ENCODE results near the gene SERINC2. TPM values are rescaled to one million over a fixed set of nuclear protein-coding genes. Genes with fewer than 3 reads are reported as not detected.
"Not testable (repeated sequence)": the region's sequence is repeated elsewhere in the genome, so short reads cannot be mapped to it uniquely, and the experiment has no call there.

Gene SERINC2
- total RNA-seq, 1 experiment from 2014 or later: 26.0 TPM

DNA sequence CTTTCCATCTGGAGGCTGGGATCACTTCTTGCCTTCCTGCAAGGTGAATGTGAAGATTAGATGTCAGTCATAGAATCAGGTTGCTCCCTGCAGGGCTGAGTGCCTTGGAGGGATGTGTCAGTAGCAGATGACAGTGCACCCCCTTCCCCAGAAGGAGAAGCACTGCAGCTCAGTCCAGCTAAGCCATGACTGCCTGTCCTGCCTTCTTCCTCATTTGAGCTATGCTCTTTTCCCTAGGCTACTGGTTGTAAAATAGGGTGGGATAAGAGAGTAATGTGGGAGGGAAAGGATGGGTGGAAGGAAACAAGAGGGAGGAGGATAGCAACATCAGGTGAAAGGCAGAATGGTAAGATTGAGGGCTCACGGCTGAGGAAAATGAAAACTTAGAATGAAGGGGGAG, 29.0 kb upstream of the SERINC2 start:
- ChIA-PET POLR2A (interaction anchor here (0.5 to 1.2 kb wide), 2 partner anchors 11 to 455 kb away, joined by 3 to 4 read pairs; no protein-coding TSS in a partner anchor), CTCF (interaction anchor here (0.7 to 2.5 kb wide), 6 partner anchors 10 to 218 kb away, joined by 3 to 27 read pairs (median 4); no protein-coding TSS in a partner anchor)
- Mint-ChIP-seq H3K9me3 (no peaks in the 10 kb centered on the region), H3K4me1 (peaks cover 10% of the 10 kb centered on the region), H3K4me3 (no peak overlapping the region), H3K36me3 (no peaks in the 10 kb centered on the region), H3K27me3 (ENCODE audit: low read depth) (peaks cover 3% of the 10 kb centered on the region), H3K27ac (no peak overlapping the region)
- TF ChIP-seq, protein P1, sequence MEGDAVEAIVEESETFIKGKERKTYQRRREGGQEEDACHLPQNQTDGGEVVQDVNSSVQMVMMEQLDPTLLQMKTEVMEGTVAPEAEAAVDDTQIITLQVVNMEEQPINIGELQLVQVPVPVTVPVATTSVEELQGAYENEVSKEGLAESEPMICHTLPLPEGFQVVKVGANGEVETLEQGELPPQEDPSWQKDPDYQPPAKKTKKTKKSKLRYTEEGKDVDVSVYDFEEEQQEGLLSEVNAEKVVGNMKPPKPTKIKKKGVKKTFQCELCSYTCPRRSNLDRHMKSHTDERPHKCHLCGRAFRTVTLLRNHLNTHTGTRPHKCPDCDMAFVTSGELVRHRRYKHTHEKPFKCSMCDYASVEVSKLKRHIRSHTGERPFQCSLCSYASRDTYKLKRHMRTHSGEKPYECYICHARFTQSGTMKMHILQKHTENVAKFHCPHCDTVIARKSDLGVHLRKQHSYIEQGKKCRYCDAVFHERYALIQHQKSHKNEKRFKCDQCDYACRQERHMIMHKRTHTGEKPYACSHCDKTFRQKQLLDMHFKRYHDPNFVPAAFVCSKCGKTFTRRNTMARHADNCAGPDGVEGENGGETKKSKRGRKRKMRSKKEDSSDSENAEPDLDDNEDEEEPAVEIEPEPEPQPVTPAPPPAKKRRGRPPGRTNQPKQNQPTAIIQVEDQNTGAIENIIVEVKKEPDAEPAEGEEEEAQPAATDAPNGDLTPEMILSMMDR (IDR thresholded peaks at IDR 0.05): no peak
- TF ChIP-seq, protein P2, sequence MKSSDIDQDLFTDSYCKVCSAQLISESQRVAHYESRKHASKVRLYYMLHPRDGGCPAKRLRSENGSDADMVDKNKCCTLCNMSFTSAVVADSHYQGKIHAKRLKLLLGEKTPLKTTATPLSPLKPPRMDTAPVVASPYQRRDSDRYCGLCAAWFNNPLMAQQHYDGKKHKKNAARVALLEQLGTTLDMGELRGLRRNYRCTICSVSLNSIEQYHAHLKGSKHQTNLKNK (CRISPR knock-in tag; IDR thresholded peaks at IDR 0.05): no peak
- TF ChIP-seq RORB (CRISPR knock-in tag; IDR thresholded peaks at IDR 0.05) (no peak), ZNF138 (CRISPR knock-in tag; conservative IDR thresholded peaks at IDR 0.05) (no peak), TCF7 (CRISPR knock-in tag; IDR thresholded peaks at IDR 0.05; ENCODE audit: low read depth) (no peak)
- TF ChIP-seq, protein P3, sequence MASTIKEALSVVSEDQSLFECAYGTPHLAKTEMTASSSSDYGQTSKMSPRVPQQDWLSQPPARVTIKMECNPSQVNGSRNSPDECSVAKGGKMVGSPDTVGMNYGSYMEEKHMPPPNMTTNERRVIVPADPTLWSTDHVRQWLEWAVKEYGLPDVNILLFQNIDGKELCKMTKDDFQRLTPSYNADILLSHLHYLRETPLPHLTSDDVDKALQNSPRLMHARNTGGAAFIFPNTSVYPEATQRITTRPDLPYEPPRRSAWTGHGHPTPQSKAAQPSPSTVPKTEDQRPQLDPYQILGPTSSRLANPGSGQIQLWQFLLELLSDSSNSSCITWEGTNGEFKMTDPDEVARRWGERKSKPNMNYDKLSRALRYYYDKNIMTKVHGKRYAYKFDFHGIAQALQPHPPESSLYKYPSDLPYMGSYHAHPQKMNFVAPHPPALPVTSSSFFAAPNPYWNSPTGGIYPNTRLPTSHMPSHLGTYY (CRISPR knock-in tag; IDR thresholded peaks at IDR 0.05): no peak
- TF ChIP-seq, protein P4, sequence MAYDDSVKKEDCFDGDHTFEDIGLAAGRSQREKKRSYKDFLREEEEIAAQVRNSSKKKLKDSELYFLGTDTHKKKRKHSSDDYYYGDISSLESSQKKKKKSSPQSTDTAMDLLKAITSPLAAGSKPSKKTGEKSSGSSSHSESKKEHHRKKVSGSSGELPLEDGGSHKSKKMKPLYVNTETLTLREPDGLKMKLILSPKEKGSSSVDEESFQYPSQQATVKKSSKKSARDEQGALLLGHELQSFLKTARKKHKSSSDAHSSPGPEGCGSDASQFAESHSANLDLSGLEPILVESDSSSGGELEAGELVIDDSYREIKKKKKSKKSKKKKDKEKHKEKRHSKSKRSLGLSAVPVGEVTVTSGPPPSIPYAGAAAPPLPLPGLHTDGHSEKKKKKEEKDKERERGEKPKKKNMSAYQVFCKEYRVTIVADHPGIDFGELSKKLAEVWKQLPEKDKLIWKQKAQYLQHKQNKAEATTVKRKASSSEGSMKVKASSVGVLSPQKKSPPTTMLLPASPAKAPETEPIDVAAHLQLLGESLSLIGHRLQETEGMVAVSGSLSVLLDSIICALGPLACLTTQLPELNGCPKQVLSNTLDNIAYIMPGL (CRISPR knock-in tag; IDR thresholded peaks at IDR 0.05): no peak
- TF ChIP-seq, protein P5, sequence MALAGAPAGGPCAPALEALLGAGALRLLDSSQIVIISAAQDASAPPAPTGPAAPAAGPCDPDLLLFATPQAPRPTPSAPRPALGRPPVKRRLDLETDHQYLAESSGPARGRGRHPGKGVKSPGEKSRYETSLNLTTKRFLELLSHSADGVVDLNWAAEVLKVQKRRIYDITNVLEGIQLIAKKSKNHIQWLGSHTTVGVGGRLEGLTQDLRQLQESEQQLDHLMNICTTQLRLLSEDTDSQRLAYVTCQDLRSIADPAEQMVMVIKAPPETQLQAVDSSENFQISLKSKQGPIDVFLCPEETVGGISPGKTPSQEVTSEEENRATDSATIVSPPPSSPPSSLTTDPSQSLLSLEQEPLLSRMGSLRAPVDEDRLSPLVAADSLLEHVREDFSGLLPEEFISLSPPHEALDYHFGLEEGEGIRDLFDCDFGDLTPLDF (CRISPR knock-in tag; IDR thresholded peaks at IDR 0.05): no peak
- TF ChIP-seq, protein P6, sequence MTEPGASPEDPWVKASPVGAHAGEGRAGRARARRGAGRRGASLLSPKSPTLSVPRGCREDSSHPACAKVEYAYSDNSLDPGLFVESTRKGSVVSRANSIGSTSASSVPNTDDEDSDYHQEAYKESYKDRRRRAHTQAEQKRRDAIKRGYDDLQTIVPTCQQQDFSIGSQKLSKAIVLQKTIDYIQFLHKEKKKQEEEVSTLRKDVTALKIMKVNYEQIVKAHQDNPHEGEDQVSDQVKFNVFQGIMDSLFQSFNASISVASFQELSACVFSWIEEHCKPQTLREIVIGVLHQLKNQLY (CRISPR knock-in tag; IDR thresholded peaks at IDR 0.05): no peak
- ATAC-seq (no peak), DNase-seq (ENCODE audit: low spot score) (no peak)

DNA sequence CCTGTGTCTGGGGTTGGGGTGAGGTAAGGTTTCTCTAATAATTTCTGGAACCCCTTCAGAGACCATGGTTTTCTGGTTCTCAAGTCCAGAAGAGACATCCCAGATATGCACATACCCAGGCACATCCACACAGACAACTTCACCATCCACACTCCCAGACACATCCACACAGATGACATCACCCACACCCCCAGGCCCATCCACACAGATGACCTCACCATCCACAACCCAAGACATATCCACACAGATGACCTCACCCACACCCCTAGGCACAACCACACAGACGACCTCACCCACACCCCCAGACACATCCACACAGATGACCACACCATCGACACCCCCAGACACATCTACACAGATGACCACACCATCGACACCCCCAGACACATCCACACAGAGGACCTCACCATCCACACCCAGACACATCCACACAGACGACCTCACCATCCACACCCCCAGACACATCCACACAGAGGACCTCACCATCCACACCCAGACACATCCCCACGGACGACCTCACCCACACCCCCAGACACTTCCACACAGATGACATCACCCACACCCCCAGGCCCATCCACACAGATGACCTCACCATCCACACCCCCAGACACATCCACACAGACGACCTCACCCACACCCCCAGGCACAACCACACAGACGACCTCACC, 26.3 kb upstream of the SERINC2 start:
- H3K4me3 Mint-ChIP-seq; H3K9me3 Mint-ChIP-seq; H3K36me3 Mint-ChIP-seq; H3K27ac Mint-ChIP-seq; ATAC-seq; POLR2A ChIA-PET; DNase-seq (ENCODE audit: low spot score); H3K4me1 Mint-ChIP-seq; H3K27me3 Mint-ChIP-seq (ENCODE audit: low read depth): not testable (repeated sequence)
- CTCF ChIA-PET: interaction anchor here (0.8 kb wide), 2 partner anchors 8 to 10 kb away, joined by 4 read pairs; no protein-coding TSS in a partner anchor

DNA sequence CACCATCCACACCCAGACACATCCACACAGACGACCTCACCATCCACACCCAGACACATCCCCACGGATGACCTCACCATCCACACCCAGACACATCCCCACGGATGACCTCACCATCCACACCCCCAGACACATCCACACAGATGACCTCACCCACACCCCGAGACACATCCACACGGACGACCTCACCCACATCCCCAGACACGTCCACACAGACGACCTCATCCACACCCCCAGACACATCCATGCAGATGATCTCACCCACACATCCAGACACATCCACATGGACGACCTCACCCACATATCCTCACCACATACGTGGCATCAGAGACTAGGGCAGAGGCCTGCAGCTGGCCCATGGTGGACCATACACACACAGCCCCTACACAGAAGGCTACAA, 25.4 kb upstream of the SERINC2 start:
- ATAC-seq (no peak), DNase-seq (ENCODE audit: low spot score) (no peak)
- Mint-ChIP-seq H3K36me3 (no peaks in the 10 kb centered on the region), H3K27ac (no peak overlapping the region), H3K4me3 (no peak overlapping the region), H3K4me1 (0 out of 2 replicates have a peak, but pooled peaks cover 6% of the 10 kb centered on the region), H3K27me3 (ENCODE audit: low read depth) (no peaks in the 10 kb centered on the region), H3K9me3 (no peaks in the 10 kb centered on the region)
- no peak for TF ChIP-seq ELF4 (CRISPR knock-in tag; IDR thresholded peaks at IDR 0.05; ENCODE audit: low read depth)
- TF ChIP-seq, protein P7, sequence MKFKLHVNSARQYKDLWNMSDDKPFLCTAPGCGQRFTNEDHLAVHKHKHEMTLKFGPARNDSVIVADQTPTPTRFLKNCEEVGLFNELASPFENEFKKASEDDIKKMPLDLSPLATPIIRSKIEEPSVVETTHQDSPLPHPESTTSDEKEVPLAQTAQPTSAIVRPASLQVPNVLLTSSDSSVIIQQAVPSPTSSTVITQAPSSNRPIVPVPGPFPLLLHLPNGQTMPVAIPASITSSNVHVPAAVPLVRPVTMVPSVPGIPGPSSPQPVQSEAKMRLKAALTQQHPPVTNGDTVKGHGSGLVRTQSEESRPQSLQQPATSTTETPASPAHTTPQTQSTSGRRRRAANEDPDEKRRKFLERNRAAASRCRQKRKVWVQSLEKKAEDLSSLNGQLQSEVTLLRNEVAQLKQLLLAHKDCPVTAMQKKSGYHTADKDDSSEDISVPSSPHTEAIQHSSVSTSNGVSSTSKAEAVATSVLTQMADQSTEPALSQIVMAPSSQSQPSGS (CRISPR knock-in tag; IDR thresholded peaks at IDR 0.05; ENCODE audit: borderline replicate concordance, low read depth): no peak
- no peak for TF ChIP-seq OVOL2 (CRISPR knock-in tag; IDR thresholded peaks at IDR 0.05; ENCODE audit: borderline replicate concordance)
- TF ChIP-seq HMGA2 (CRISPR knock-in tag; IDR thresholded peaks at IDR 0.05): no peak
- TF ChIP-seq MXD4 (CRISPR knock-in tag; IDR thresholded peaks at IDR 0.05; ENCODE audit: borderline replicate concordance): no peak
- TF ChIP-seq, protein P8, sequence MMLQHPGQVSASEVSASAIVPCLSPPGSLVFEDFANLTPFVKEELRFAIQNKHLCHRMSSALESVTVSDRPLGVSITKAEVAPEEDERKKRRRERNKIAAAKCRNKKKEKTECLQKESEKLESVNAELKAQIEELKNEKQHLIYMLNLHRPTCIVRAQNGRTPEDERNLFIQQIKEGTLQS (CRISPR knock-in tag; conservative IDR thresholded peaks at IDR 0.05): no peak
- no peak for TF ChIP-seq ZNF263 (CRISPR knock-in tag; IDR thresholded peaks at IDR 0.05; ENCODE audit: low read depth)
- TF ChIP-seq SMAD4 (CRISPR knock-in tag; IDR thresholded peaks at IDR 0.05): no peak
- TF ChIP-seq ATF1 (CRISPR knock-in tag; IDR thresholded peaks at IDR 0.05): no peak
- CTCF ChIA-PET: interaction anchor here (0.6 to 1.2 kb wide), 3 partner anchors 32 to 635 kb away, joined by 3 read pairs; no protein-coding TSS in a partner anchor
- POLR2A ChIA-PET: interaction anchor here (0.6 kb wide), 1 partner anchor 12 kb away, joined by 3 read pairs; no protein-coding TSS in a partner anchor
